Esophagus (tissue), 2 donors: ENCODE results near the gene KDR. TPM values are rescaled to one million over a fixed set of nuclear protein-coding genes. Genes with fewer than 3 reads are reported as not detected.

ENCODE experiments used
- H3K27ac ChIP-seq, 2 donors: one replicate each; pipeline ENCODE4 v1.5.1; 2013; ENCODE audit warnings: low read depth in 2 of 2, mild to moderate bottlenecking in 2 of 2, inconsistent platforms in 1 of 2, low read length in 1 of 2, moderate library complexity in 1 of 2
- H3K27me3 ChIP-seq, 2 donors: one replicate each; pipeline ENCODE4 v1.6.1; 2013; ENCODE audit warnings: low read length in 2 of 2, control low read depth in 1 of 2, mild to moderate bottlenecking in 1 of 2; ENCODE audit not compliant: insufficient read depth in 2 of 2, control insufficient read depth in 1 of 2
- H3K36me3 ChIP-seq, 2 donors: one replicate each; pipeline ENCODE4 v1.6.1; 2013; ENCODE audit warnings: low read length in 1 of 2; ENCODE audit not compliant: control insufficient read depth in 2 of 2, insufficient read depth in 2 of 2
- H3K4me1 ChIP-seq, 2 donors: one replicate each; pipeline ENCODE4 v1.6.1; 2013; ENCODE audit warnings: low read length in 1 of 2; ENCODE audit not compliant: control insufficient read depth in 2 of 2, insufficient read depth in 2 of 2
- H3K4me3 ChIP-seq, 2 donors: one replicate each; pipeline ENCODE4 v1.5.1; 2013; ENCODE audit warnings: low read length in 2 of 2, mild to moderate bottlenecking in 2 of 2, low read depth in 1 of 2, moderate library complexity in 1 of 2
- H3K9me3 ChIP-seq, 2 donors: one replicate each; pipeline ENCODE4 v1.6.1; 2013; ENCODE audit warnings: mild to moderate bottlenecking in 2 of 2, low read depth in 1 of 2, low read length in 1 of 2, moderate library complexity in 1 of 2; ENCODE audit not compliant: control insufficient read depth in 2 of 2, insufficient read depth in 1 of 2
- WGBS, 2 donors: extraction: QIAGEN DNeasy Blood & Tissue Kit; methylation state at CpG; one replicate each; pipeline ENCODE4 v1.1.7; 2013; 5-methylcytosine and 5-hydroxymethylcytosine counted together
- polyA plus RNA-seq, 2 donors: library from polyadenylated mRNA; stranded (reverse); fragments of 200-250 nt; gene quantifications; one replicate each; pipeline ENCODE4 v1.2.3, GENCODE V29; 2013
- donor health status: healthy with polysubstance abuse.
- donor health status: Bipolar disorder and iron deficiency.

Gene KDR
- polyA plus RNA-seq, 2 donors: 1.2 to 2.5 TPM

GRCh38 chr4:55037728-55038127, 87.7 kb downstream of the KDR start:
- Histone ChIP-seq H3K27ac (no peak overlapping the region), H3K4me3 (no peak overlapping the region), H3K9me3 (no peaks in the 10 kb centered on the region), H3K36me3 (no peaks in the 10 kb centered on the region), H3K27me3 (no peaks in the 10 kb centered on the region), H3K4me1 (peaks cover 2 to 7% of the 10 kb centered on the region in 2 donors)
- WGBS, 2 donors: 50 to 65% methylated on average over 1 of the region's 1 CpG

- WGBS, 2 donors: 47 to 48% methylated on average over 3 of the region's 3 CpGs
- H3K27ac ChIP-seq: no peak overlapping the region
- H3K27me3 ChIP-seq: no peaks in the 10 kb centered on the region
Observed at GRCh38 chr4:55036405-55036804, 89.0 kb downstream of the KDR start.

GRCh38 chr4:55035892-55036291, 89.5 kb downstream of the KDR start:
- Histone ChIP-seq H3K4me1 (peaks cover 2 to 10% of the 10 kb centered on the region in 2 donors), H3K36me3 (no peaks in the 10 kb centered on the region), H3K27ac (no peak overlapping the region), H3K4me3 (no peak overlapping the region), H3K9me3 (no peaks in the 10 kb centered on the region), H3K27me3 (no peaks in the 10 kb centered on the region)
- 53 to 61% methylated on average over 1 of the region's 1 CpG for WGBS, 2 donors

More at GRCh38 chr4:55036405-55036804, 89.0 kb downstream of the KDR start:
- H3K36me3 ChIP-seq: no peaks in the 10 kb centered on the region
- H3K4me1 ChIP-seq: peaks cover 2 to 7% of the 10 kb centered on the region in 2 donors
- no peaks in the 10 kb centered on the region for H3K9me3 ChIP-seq
- no peak overlapping the region for H3K4me3 ChIP-seq

- Histone ChIP-seq H3K27ac (peak overlapping the region in 1 of 2 donors; percentile 10), H3K36me3 (no peaks in the 10 kb centered on the region), H3K9me3 (no peaks in the 10 kb centered on the region), H3K4me1 (peaks cover 0 to 8% of the 10 kb centered on the region in 2 donors), H3K4me3 (no peak overlapping the region), H3K27me3 (no peaks in the 10 kb centered on the region)
- 68 to 70% methylated on average over 8 of the region's 8 CpGs for WGBS, 2 donors
Observed at GRCh38 chr4:55033296-55033695, 92.1 kb downstream of the KDR start.

- 48 to 79% methylated on average over 1 of the region's 1 CpG for WGBS, 2 donors
- peaks cover 0 to 8% of the 10 kb centered on the region in 2 donors for H3K4me1 ChIP-seq
- no peaks in the 10 kb centered on the region for H3K27me3 ChIP-seq
- H3K27ac ChIP-seq: no peak overlapping the region
- no peaks in the 10 kb centered on the region for H3K36me3 ChIP-seq
- H3K9me3 ChIP-seq: no peaks in the 10 kb centered on the region
- no peak overlapping the region for H3K4me3 ChIP-seq
Observed at GRCh38 chr4:55032788-55033187, 92.6 kb downstream of the KDR start.

GRCh38 chr4:55032179-55032578, 93.2 kb downstream of the KDR start:
- 71 to 81% methylated on average over 5 of the region's 5 CpGs for WGBS, 2 donors
- no peak overlapping the region for H3K4me3 ChIP-seq
- H3K27ac ChIP-seq: no peak overlapping the region

GRCh38 chr4:55031158-55031557, 94.2 kb downstream of the KDR start:
- Histone ChIP-seq H3K4me3 (no peak overlapping the region), H3K36me3 (no peaks in the 10 kb centered on the region), H3K27me3 (no peaks in the 10 kb centered on the region), H3K27ac (peak overlapping the region in 1 of 2 donors; percentile 0), H3K4me1 (peaks cover 0 to 3% of the 10 kb centered on the region in 2 donors), H3K9me3 (no peaks in the 10 kb centered on the region)
- WGBS, 2 donors: 63 to 79% methylated on average over 5 of the region's 5 CpGs

More at GRCh38 chr4:55032179-55032578, 93.2 kb downstream of the KDR start:
- peaks cover 0 to 8% of the 10 kb centered on the region in 2 donors for H3K4me1 ChIP-seq
- H3K9me3 ChIP-seq: no peaks in the 10 kb centered on the region
- H3K27me3 ChIP-seq: no peaks in the 10 kb centered on the region
- H3K36me3 ChIP-seq: no peaks in the 10 kb centered on the region

GRCh38 chr4:55030589-55030988, 94.8 kb downstream of the KDR start:
- Histone ChIP-seq H3K27me3 (no peaks in the 10 kb centered on the region), H3K4me1 (peaks cover 0 to 3% of the 10 kb centered on the region in 2 donors), H3K27ac (no peak overlapping the region), H3K36me3 (no peaks in the 10 kb centered on the region), H3K4me3 (no peak overlapping the region), H3K9me3 (no peaks in the 10 kb centered on the region)
- 28 to 41% methylated on average over 1 of the region's 1 CpG for WGBS, 2 donors

GRCh38 chr4:55029821-55030503, 95.4 kb downstream of the KDR start:
- Histone ChIP-seq H3K4me1 (peaks cover 0 to 3% of the 10 kb centered on the region in 2 donors), H3K9me3 (no peaks in the 10 kb centered on the region), H3K27me3 (no peaks in the 10 kb centered on the region), H3K27ac (no peak overlapping the region), H3K36me3 (no peaks in the 10 kb centered on the region), H3K4me3 (no peak overlapping the region)
- WGBS, 2 donors: 74 to 80% methylated on average over 5 of the region's 5 CpGs

GRCh38 chr4:55029321-55029720, 96.1 kb downstream of the KDR start:
- Histone ChIP-seq H3K36me3 (no peaks in the 10 kb centered on the region), H3K27me3 (no peaks in the 10 kb centered on the region), H3K4me1 (peaks cover 0 to 3% of the 10 kb centered on the region in 2 donors), H3K9me3 (no peaks in the 10 kb centered on the region), H3K27ac (no peak overlapping the region), H3K4me3 (no peak overlapping the region)
- 74 to 79% methylated on average over 1 of the region's 1 CpG for WGBS, 2 donors
